CD4-positive, alpha-beta T cell treated with Interleukin-2 at 100 ng/mL for 4 hours (primary cell): ENCODE data around the gene PCNA.

Experiments used
- DNase-seq: peaks from one replicate; pipeline ENCODE4 v3.0.0-alpha.2; 2020; ENCODE audit warnings: low spot score

The PCNA gene

GRCh38 chr20:5065166-5065878 lies 54.4 kb downstream of the PCNA start:
- DNase-seq: no peak
